H9 (cell line): ENCODE measurements around the gene ETV6. TPM values are rescaled to one million over a fixed set of nuclear protein-coding genes. Genes with fewer than 3 reads are reported as not detected.

Experiments used
- DNase-seq: peaks from one replicate; pipeline ENCODE4 v3.0.0-alpha.2; 2017
- H2AFZ ChIP-seq: one replicate; pipeline ENCODE4 v1.6.1; 2013; ENCODE audit warnings: mild to moderate bottlenecking, low read length, control low read depth, moderate library complexity
- H2AK5ac ChIP-seq: 2 replicates; pipeline ENCODE4 v1.6.1; 2013; ENCODE audit warnings: low read length, control low read depth, mixed read lengths; ENCODE audit not compliant: insufficient read length
- H2BK120ac ChIP-seq: one replicate; pipeline ENCODE4 v1.6.1; 2013; ENCODE audit warnings: low read depth, mild to moderate bottlenecking, low read length, control low read depth, inconsistent platforms; ENCODE audit not compliant: poor library complexity, severe bottlenecking
- H2BK12ac ChIP-seq: 2 replicates; pipeline ENCODE4 v1.6.1; 2013; ENCODE audit warnings: low read length, control low read depth, mixed read lengths, low read depth; ENCODE audit not compliant: insufficient read length
- H2BK15ac ChIP-seq: 2 replicates; pipeline ENCODE4 v1.6.1; 2013; ENCODE audit warnings: low read depth, low read length, control low read depth
- H2BK20ac ChIP-seq: one replicate; pipeline ENCODE4 v1.6.1; 2013; ENCODE audit warnings: low read depth, mild to moderate bottlenecking, low read length, control low read depth, inconsistent platforms; ENCODE audit not compliant: poor library complexity, severe bottlenecking
- H2BK5ac ChIP-seq: 2 replicates; pipeline ENCODE4 v1.6.1; 2013; ENCODE audit warnings: low read length, control low read depth, mixed read lengths; ENCODE audit not compliant: insufficient read length
- H3K14ac ChIP-seq: 2 replicates; pipeline ENCODE4 v1.6.1; 2013; ENCODE audit warnings: low read length, control low read depth; ENCODE audit not compliant: insufficient read depth
- H3K18ac ChIP-seq: 2 replicates; pipeline ENCODE4 v1.6.1; 2013; ENCODE audit warnings: low read depth, mild to moderate bottlenecking, mixed read lengths, low read length, control low read depth; ENCODE audit not compliant: insufficient read length
- H3K23ac ChIP-seq: 2 replicates; pipeline ENCODE4 v1.6.1; 2013; ENCODE audit warnings: low read length, control low read depth, mixed read lengths, low read depth; ENCODE audit not compliant: insufficient read length
- H3K23me2 ChIP-seq: 2 replicates; pipeline ENCODE4 v1.6.1; 2013; ENCODE audit warnings: low read depth, mild to moderate bottlenecking, mixed read lengths, low read length, control low read depth; ENCODE audit not compliant: insufficient read length, poor library complexity, severe bottlenecking
- H3K27ac ChIP-seq: 2 replicates; pipeline ENCODE4 v1.5.1; 2013; ENCODE audit warnings: low read length, control low read depth, mixed read lengths, low read depth; ENCODE audit not compliant: insufficient read length
- H3K27me3 ChIP-seq: 2 replicates; pipeline ENCODE4 v1.6.1; 2013; ENCODE audit warnings: low read length, control low read depth, inconsistent platforms; ENCODE audit not compliant: insufficient read depth
- H3K4ac ChIP-seq: 2 replicates; pipeline ENCODE4 v1.6.1; 2013; ENCODE audit warnings: low read depth, mild to moderate bottlenecking, control low read depth, inconsistent platforms, low read length, moderate library complexity
- H3K4me1 ChIP-seq: 2 replicates; pipeline ENCODE4 v1.6.1; 2013; ENCODE audit warnings: low read length, control low read depth, inconsistent platforms; ENCODE audit not compliant: insufficient read depth
- H3K4me2 ChIP-seq: 2 replicates; pipeline ENCODE4 v1.6.1; 2013; ENCODE audit warnings: low read length, control low read depth, mixed read lengths; ENCODE audit not compliant: insufficient read length, insufficient read depth
- H3K56ac ChIP-seq: 2 replicates; pipeline ENCODE4 v1.6.1; 2013; ENCODE audit warnings: low read depth, mild to moderate bottlenecking, mixed read lengths, low read length, control low read depth; ENCODE audit not compliant: insufficient read length
- H3K79me1 ChIP-seq: 2 replicates; pipeline ENCODE4 v1.6.1; 2013; ENCODE audit warnings: low read depth, mild to moderate bottlenecking, moderate library complexity, low read length, control low read depth, inconsistent platforms; ENCODE audit not compliant: insufficient read depth, poor library complexity, severe bottlenecking
- H3K79me2 ChIP-seq: 2 replicates; pipeline ENCODE4 v1.6.1; 2013; ENCODE audit warnings: low read length, control low read depth, inconsistent platforms; ENCODE audit not compliant: insufficient read depth
- H3K9ac ChIP-seq: 2 replicates; pipeline ENCODE4 v1.6.1; 2013; ENCODE audit warnings: low read length, control low read depth, mixed read lengths; ENCODE audit not compliant: insufficient read length; ENCODE audit errors: extremely low read depth
- H3K9me3 ChIP-seq: one replicate; pipeline ENCODE4 v1.6.1; 2013; ENCODE audit warnings: low read depth, low read length, inconsistent platforms; ENCODE audit not compliant: control insufficient read depth
- H3T11ph ChIP-seq: one replicate; pipeline ENCODE4 v1.6.1; 2013; ENCODE audit warnings: mild to moderate bottlenecking, low read length, control low read depth, inconsistent platforms
- H4K20me1 ChIP-seq: one replicate; pipeline ENCODE4 v1.6.1; 2013; ENCODE audit not compliant: control insufficient read depth, insufficient read length, insufficient read depth
- H4K5ac ChIP-seq: 2 replicates; pipeline ENCODE4 v1.6.1; 2013; ENCODE audit warnings: low read depth, mild to moderate bottlenecking, mixed read lengths, low read length, control low read depth; ENCODE audit not compliant: insufficient read length
- H4K8ac ChIP-seq: replicated peaks from 2 replicates; pipeline ENCODE4 v1.6.1; 2013; ENCODE audit warnings: low read length, control low read depth, mixed read lengths, low read depth; ENCODE audit not compliant: insufficient read length
- H4K91ac ChIP-seq: 2 replicates; pipeline ENCODE4 v1.6.1; 2013; ENCODE audit warnings: low read depth, mild to moderate bottlenecking, moderate library complexity, mixed read lengths, low read length, control low read depth; ENCODE audit not compliant: insufficient read length
- H3K27ac Mint-ChIP-seq, 3 experiments: 2 replicates in 2 of 3; 3 replicates in 1 of 3; pipeline ENCODE4 v1.8.0; 2020 to 2021; ENCODE audit warnings: mixed read lengths in 3 of 3, mild to moderate bottlenecking in 1 of 3, moderate library complexity in 1 of 3
- H3K27me3 Mint-ChIP-seq: 2 replicates; pipeline ENCODE4 v1.8.0; 2021; ENCODE audit warnings: low read depth, mild to moderate bottlenecking, moderate library complexity, mixed read lengths
- H3K36me3 Mint-ChIP-seq, 3 experiments: 2 replicates in 2 of 3; 3 replicates in 1 of 3; pipeline ENCODE4 v1.8.0; 2020 to 2021; ENCODE audit warnings: low read depth in 3 of 3, mixed read lengths in 3 of 3; ENCODE audit not compliant: insufficient read depth in 1 of 3
- H3K4me1 Mint-ChIP-seq, 2 experiments: 2 replicates each; pipeline ENCODE4 v1.8.0; 2020; ENCODE audit warnings: mixed read lengths in 2 of 2
- H3K4me3 Mint-ChIP-seq, 2 experiments: 2 replicates in 1 of 2; 3 replicates in 1 of 2; pipeline ENCODE4 v1.8.0; 2020 to 2021; ENCODE audit warnings: mild to moderate bottlenecking in 2 of 2, mixed read lengths in 2 of 2, moderate library complexity in 1 of 2
- H3K9me3 Mint-ChIP-seq, 2 experiments: 2 replicates in 1 of 2; 3 replicates in 1 of 2; pipeline ENCODE4 v1.8.0; 2020; ENCODE audit warnings: mild to moderate bottlenecking in 2 of 2, mixed read lengths in 2 of 2, moderate library complexity in 1 of 2
- CTCF ChIP-seq: fragments of 200-600 bp; sonication (generic); conservative IDR thresholded peaks from 3 replicates; pipeline ENCODE4 v1.8.0; 2021; ENCODE audit warnings: antibody characterized with exemption, mild to moderate bottlenecking
- WGBS: extraction: QIAGEN DNeasy Blood & Tissue Kit; methylation state at CpG from one replicate; pipeline ENCODE4 v1.1.7; 2013; ENCODE audit warnings: missing lambda C conversion rate, low lambda C conversion rate, mixed read lengths; ENCODE audit not compliant: insufficient read length; ENCODE audit errors: extremely low coverage; 5-methylcytosine and 5-hydroxymethylcytosine counted together
- total RNA-seq: library from RNA; stranded (reverse); gene quantifications from 2 replicates; pipeline ENCODE4 v1.2.1, GENCODE V29; 2021

The ETV6 gene
- total RNA-seq, 1 experiment from 2014 or later: 28.7 TPM

GRCh38 chr12:11704089-11704488 is 54.6 kb downstream of the ETV6 start:
- H3K79me2 ChIP-seq: no peaks in the 10 kb centered on the region; the same call in 1 of the 2 replicates
- peaks cover 5% of the 10 kb centered on the region; the same call in 1 of the 2 replicates for H3K4me1 ChIP-seq
- H3K27ac ChIP-seq: no peak overlapping the region
- no peaks in the 10 kb centered on the region for H3K9me3 ChIP-seq
- H4K20me1 ChIP-seq: no peaks in the 10 kb centered on the region
- no peak overlapping the region for H3K14ac ChIP-seq
- no peak overlapping the region for H2BK20ac ChIP-seq
- no peak overlapping the region for H2BK5ac ChIP-seq
- no peak overlapping the region for H2BK15ac ChIP-seq
- H4K8ac ChIP-seq: no peak overlapping the region
- DNase-seq: no peak
- H3T11ph ChIP-seq: no peak overlapping the region
- no peak overlapping the region for H3K18ac ChIP-seq
- no peaks in the 10 kb centered on the region for H3K23me2 ChIP-seq
- no peaks in the 10 kb centered on the region for H3K27me3 ChIP-seq
- no peak overlapping the region for H4K5ac ChIP-seq
- H2AK5ac ChIP-seq: no peak overlapping the region
- H3K4ac ChIP-seq: no peak overlapping the region
- H2AFZ ChIP-seq: no peak overlapping the region
- Mint-ChIP-seq H3K36me3 (peaks cover 0 to 3% (median 3%) of the 10 kb centered on the region in 3 experiments; a peak in 2 of 7 replicates), H3K27ac (peak overlapping the region in 1 of 3 experiments; percentile 34; a peak in 2 of 7 replicates), H3K4me3 (no peak overlapping the region), H3K27me3 (no peaks in the 10 kb centered on the region), H3K9me3 (no peaks in the 10 kb centered on the region), H3K4me1 (peaks cover 28 to 34% of the 10 kb centered on the region in 2 experiments)
- no peak overlapping the region for H3K4me2 ChIP-seq
- H2BK12ac ChIP-seq: no peak overlapping the region
- WGBS: no CpG with 5 or more reads among the region's 8 CpGs
- H2BK120ac ChIP-seq: no peak overlapping the region
- H4K91ac ChIP-seq: no peak overlapping the region
- no peak overlapping the region for H3K56ac ChIP-seq
- H3K9ac ChIP-seq: no peak overlapping the region
- no peaks in the 10 kb centered on the region for H3K79me1 ChIP-seq
- H3K23ac ChIP-seq: no peak overlapping the region
- TF ChIP-seq CTCF: no peak
